A673 (cell line): ENCODE data around the gene CYSTM1. TPM values are rescaled to one million over a fixed set of nuclear protein-coding genes. Genes with fewer than 3 reads are reported as not detected.

Source experiments
- BruUV-seq: library from RNA; stranded (reverse); fragments of 400-500 nt; replicated peaks from 2 replicates; lab custom pipeline; 2021; lab: Mats Ljungman, UMichigan
- CTCF ChIA-PET: fragments of 300-600 bp; sonication (Branson Sonifier 250); formaldehyde crosslinking; loops from one replicate; lab custom pipeline; 2022; ENCODE audit warnings: antibody characterized with exemption; lab: Charles Lee
- POLR2A ChIA-PET: fragments of 300-600 bp; sonication (Branson Sonifier 250); formaldehyde crosslinking; loops from one replicate; lab custom pipeline; 2022; ENCODE audit warnings: antibody characterized with exemption; ENCODE audit not compliant: low non-redundant PET; lab: Charles Lee
- DNase-seq: peaks from one replicate; pipeline ENCODE4 v3.0.0-alpha.2; 2015; ENCODE audit warnings: low spot score
- H3K27ac ChIP-seq: fragments of 200-600 bp; sonication (generic); 2 replicates; pipeline ENCODE4 v1.5.1; 2016; ENCODE audit warnings: mixed run types, low read depth, mild to moderate bottlenecking, mixed read lengths, antibody characterized with exemption, low read length; ENCODE audit not compliant: poor library complexity, severe bottlenecking
- H3K27me3 ChIP-seq: fragments of 200-600 bp; sonication (generic); replicated peaks from 2 replicates; pipeline ENCODE4 v1.6.1; 2017; ENCODE audit warnings: mixed run types, low read depth, mild to moderate bottlenecking, mixed read lengths, antibody characterized with exemption, low read length; ENCODE audit not compliant: insufficient read depth, poor library complexity
- H3K36me3 ChIP-seq: fragments of 200-600 bp; sonication (generic); 2 replicates; pipeline ENCODE4 v1.6.1; 2016; ENCODE audit warnings: mixed run types, mild to moderate bottlenecking, mixed read lengths, antibody characterized with exemption, low read length; ENCODE audit not compliant: insufficient read depth, poor library complexity, severe bottlenecking
- H3K4me1 ChIP-seq: fragments of 200-600 bp; sonication (generic); 2 replicates; pipeline ENCODE4 v1.6.1; 2017; ENCODE audit warnings: mixed run types, mild to moderate bottlenecking, mixed read lengths, antibody characterized with exemption, low read length; ENCODE audit not compliant: insufficient read depth, poor library complexity, severe bottlenecking
- H3K4me3 ChIP-seq: fragments of 200-600 bp; sonication (generic); 2 replicates; pipeline ENCODE4 v1.5.1; 2016; ENCODE audit warnings: low read depth, mixed run types, mild to moderate bottlenecking, mixed read lengths, low read length; ENCODE audit not compliant: poor library complexity, severe bottlenecking
- H3K9me3 ChIP-seq: fragments of 200-600 bp; sonication (generic); 2 replicates; pipeline ENCODE4 v1.6.1; 2016; ENCODE audit warnings: mixed run types, low read depth, mild to moderate bottlenecking, mixed read lengths, antibody characterized with exemption, low read length; ENCODE audit not compliant: poor library complexity, severe bottlenecking
- EZH2 ChIP-seq: fragments of 200-600 bp; sonication (generic); IDR thresholded peaks from 2 replicates; pipeline ENCODE4 v1.6.1; 2017; ENCODE audit warnings: borderline replicate concordance, low read depth, mild to moderate bottlenecking, mixed read lengths, antibody characterized with exemption, low read length; ENCODE audit not compliant: poor library complexity, severe bottlenecking
- intact Hi-C: fragments of 100-400 bp; cut with micrococcal nuclease; formaldehyde crosslinking; loops from one replicate; pipeline ENCODE4 v1.10.0; 2022; ENCODE audit not compliant: unreplicated experiment
- total RNA-seq: library from RNA; stranded (reverse); gene quantifications from 2 replicates; pipeline ENCODE4 v1.2.3, GENCODE V29; 2021
- TF ChIP-seq, protein P1 (sequence below): fragments of 300-800, 200-600 bp; sonication (generic); conservative IDR thresholded peaks from 2 replicates; pipeline ENCODE4 v1.5.1; 2017; ENCODE audit warnings: low read depth, mild to moderate bottlenecking, antibody characterized with exemption, low read length, moderate library complexity, mixed read lengths

Gene CYSTM1
- total RNA-seq, 1 experiment from 2014 or later, result 35.5 TPM

DNA sequence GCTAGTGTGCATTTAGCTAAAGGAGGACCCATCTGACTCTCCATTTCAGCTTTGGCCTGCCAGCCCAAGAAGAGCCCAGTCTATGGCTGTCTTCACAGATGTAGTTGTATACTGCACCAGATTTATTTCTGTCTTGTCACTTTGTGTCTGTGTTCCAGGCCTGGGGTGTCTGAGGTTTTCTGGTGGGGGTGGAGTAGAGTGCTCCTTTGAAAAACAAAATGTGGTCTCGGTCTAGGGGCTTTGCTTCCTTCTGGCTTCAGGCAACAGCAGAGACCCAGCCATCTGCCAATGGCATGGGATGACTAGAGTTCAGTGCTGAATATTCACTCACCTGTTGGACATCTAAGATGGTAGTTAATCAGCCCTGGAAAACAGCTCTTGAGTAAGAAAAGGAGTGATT is 38.4 kb upstream of the CYSTM1 start:
- ChIA-PET CTCF (interaction anchor here (1.0 kb wide), 1 partner anchor 64 kb away, joined by 3 read pairs; no protein-coding TSS in a partner anchor), POLR2A (no interaction called here)

DNA sequence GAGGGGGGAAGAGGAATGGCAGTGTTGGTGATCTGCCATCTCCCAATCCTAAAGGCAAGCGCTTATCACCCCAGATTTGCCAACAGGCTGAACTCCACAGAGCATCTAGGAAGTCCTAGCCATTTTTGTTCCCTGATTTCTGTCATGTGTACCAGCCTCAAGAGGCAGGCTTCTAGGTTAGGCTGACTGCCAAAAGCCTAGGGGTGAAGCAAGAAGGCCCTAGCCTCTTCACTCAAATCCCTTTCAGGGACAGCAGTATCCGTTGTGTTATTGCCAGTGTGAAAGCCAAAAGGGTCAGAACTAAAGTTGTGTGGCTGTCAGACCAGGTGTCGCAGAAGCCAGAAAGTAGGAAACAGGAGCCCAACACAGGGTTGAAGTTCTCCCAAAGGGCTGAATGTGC is 34.6 kb upstream of the CYSTM1 start:
- DNase-seq, result no peak
- no peaks in the 10 kb centered on the region for H3K9me3 ChIP-seq
- H3K36me3 ChIP-seq, result no peaks in the 10 kb centered on the region
- no peak overlapping the region for H3K27ac ChIP-seq
- POLR2A ChIA-PET, result no interaction called here
- intact Hi-C loops, result no loop called here
- no peaks in the 10 kb centered on the region for H3K27me3 ChIP-seq
- no peaks in the 10 kb centered on the region for H3K4me1 ChIP-seq
- CTCF ChIA-PET, result no interaction called here
- H3K4me3 ChIP-seq, result no peak overlapping the region
- TF ChIP-seq, protein P1, sequence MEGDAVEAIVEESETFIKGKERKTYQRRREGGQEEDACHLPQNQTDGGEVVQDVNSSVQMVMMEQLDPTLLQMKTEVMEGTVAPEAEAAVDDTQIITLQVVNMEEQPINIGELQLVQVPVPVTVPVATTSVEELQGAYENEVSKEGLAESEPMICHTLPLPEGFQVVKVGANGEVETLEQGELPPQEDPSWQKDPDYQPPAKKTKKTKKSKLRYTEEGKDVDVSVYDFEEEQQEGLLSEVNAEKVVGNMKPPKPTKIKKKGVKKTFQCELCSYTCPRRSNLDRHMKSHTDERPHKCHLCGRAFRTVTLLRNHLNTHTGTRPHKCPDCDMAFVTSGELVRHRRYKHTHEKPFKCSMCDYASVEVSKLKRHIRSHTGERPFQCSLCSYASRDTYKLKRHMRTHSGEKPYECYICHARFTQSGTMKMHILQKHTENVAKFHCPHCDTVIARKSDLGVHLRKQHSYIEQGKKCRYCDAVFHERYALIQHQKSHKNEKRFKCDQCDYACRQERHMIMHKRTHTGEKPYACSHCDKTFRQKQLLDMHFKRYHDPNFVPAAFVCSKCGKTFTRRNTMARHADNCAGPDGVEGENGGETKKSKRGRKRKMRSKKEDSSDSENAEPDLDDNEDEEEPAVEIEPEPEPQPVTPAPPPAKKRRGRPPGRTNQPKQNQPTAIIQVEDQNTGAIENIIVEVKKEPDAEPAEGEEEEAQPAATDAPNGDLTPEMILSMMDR, result no peak
- TF ChIP-seq EZH2, result no peak
- BruUV-seq, result no TSS peak

More for the DNA sequence above, 38.4 kb upstream of the CYSTM1 start:
- no peaks in the 10 kb centered on the region for H3K36me3 ChIP-seq
- intact Hi-C loops, result no loop called here
- TF ChIP-seq EZH2, result no peak
- TF ChIP-seq, protein P1, result no peak
- no peaks in the 10 kb centered on the region for H3K4me1 ChIP-seq
- H3K27ac ChIP-seq, result no peak overlapping the region
- no TSS peak for BruUV-seq
- DNase-seq, result no peak
- no peak overlapping the region for H3K4me3 ChIP-seq
- H3K27me3 ChIP-seq, result no peaks in the 10 kb centered on the region
- H3K9me3 ChIP-seq, result no peaks in the 10 kb centered on the region

DNA sequence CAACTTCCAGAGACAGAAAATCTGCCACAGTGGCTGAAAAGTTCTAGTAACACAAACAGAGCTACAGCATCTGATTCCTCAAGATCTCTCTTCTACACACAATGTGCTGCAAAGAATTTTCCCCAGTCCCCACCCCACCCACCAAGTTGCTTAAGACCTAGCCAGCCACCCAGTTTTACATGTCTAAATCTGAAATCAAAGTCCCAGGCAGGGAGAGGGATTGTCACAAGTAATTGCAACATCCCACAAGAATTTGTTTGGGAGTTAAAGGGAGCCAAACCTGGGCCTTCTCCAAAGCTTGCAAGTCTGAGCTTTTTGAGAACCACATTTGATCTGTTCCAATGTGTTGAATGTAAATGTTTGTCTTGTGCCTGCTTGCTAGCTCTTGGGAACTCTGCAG is 33.7 kb upstream of the CYSTM1 start:
- no TSS peak for BruUV-seq
- no peak for DNase-seq
- TF ChIP-seq EZH2, result no peak
- TF ChIP-seq, protein P1, result no peak

More for the DNA sequence above, 33.7 kb upstream of the CYSTM1 start:
- Histone ChIP-seq H3K4me3 (no peak overlapping the region), H3K27ac (no peak overlapping the region), H3K27me3 (no peaks in the 10 kb centered on the region), H3K4me1 (no peaks in the 10 kb centered on the region), H3K36me3 (no peaks in the 10 kb centered on the region), H3K9me3 (no peaks in the 10 kb centered on the region)
- POLR2A ChIA-PET, result no interaction called here
- CTCF ChIA-PET, result no interaction called here
- intact Hi-C loops, result no loop called here
